ENCODE results near the gene CAGE1.

The CAGE1 gene

GRCh38 chr6:7304821-7305220, 84.7 kb downstream of the CAGE1 start:
- DNase-seq = no peak

- no peak for DNase-seq
Measured at GRCh38 chr6:7301702-7302101, 87.8 kb downstream of the CAGE1 start.

- no peak for DNase-seq
Measured at GRCh38 chr6:7300926-7301325, 88.6 kb downstream of the CAGE1 start.

GRCh38 chr6:7298113-7298512, 91.4 kb downstream of the CAGE1 start:
- no peak for DNase-seq

- DNase-seq = no peak
Measured at GRCh38 chr6:7296602-7297001, 92.9 kb downstream of the CAGE1 start.

GRCh38 chr6:7295916-7296315, 93.6 kb downstream of the CAGE1 start:
- no peak for DNase-seq

- DNase-seq = no peak
Measured at GRCh38 chr6:7292596-7293255, 96.8 kb downstream of the CAGE1 start.

GRCh38 chr6:7290079-7290478, 99.5 kb downstream of the CAGE1 start:
- DNase-seq = no peak

- DNase-seq = no peak
Measured at GRCh38 chr6:7285416-7285815, 104.1 kb downstream of the CAGE1 start.

- DNase-seq = no peak
Measured at GRCh38 chr6:7283676-7284075, 105.9 kb downstream of the CAGE1 start.

- DNase-seq = no peak
Measured at GRCh38 chr6:7282097-7282906, 107.2 kb downstream of the CAGE1 start.

Data from femur (tissue), 1 donor.